ENCODE data around the gene SLC25A13.

SLC25A13 gene

GRCh38 chr7:96211954-96212353 lies 109.9 kb downstream of the SLC25A13 start:
- in situ Hi-C loops (cut with HindIII; ENCODE audit: low sequenced_read_pairs), result no loop called here

- in situ Hi-C loops (cut with HindIII; ENCODE audit: low sequenced_read_pairs), result no loop called here
These were observed 116.2 kb downstream of the SLC25A13 start for GRCh38 chr7:96205665-96206064.

- in situ Hi-C loops (cut with HindIII; ENCODE audit: low sequenced_read_pairs), result no loop called here
These were observed 117.3 kb downstream of the SLC25A13 start for GRCh38 chr7:96204601-96205000.

GRCh38 chr7:96203786-96204185 lies 118.1 kb downstream of the SLC25A13 start:
- in situ Hi-C loops (cut with HindIII; ENCODE audit: low sequenced_read_pairs), result no loop called here

GRCh38 chr7:96202102-96202501 lies 119.8 kb downstream of the SLC25A13 start:
- in situ Hi-C loops (cut with HindIII; ENCODE audit: low sequenced_read_pairs), result no loop called here

GRCh38 chr7:96200740-96201139 lies 121.2 kb downstream of the SLC25A13 start:
- in situ Hi-C loops (cut with HindIII; ENCODE audit: low sequenced_read_pairs), result no loop called here

- in situ Hi-C loops (cut with HindIII; ENCODE audit: low sequenced_read_pairs), result no loop called here
These were observed 122.5 kb downstream of the SLC25A13 start for GRCh38 chr7:96199421-96199820.

GRCh38 chr7:96198047-96198636 lies 123.8 kb downstream of the SLC25A13 start:
- in situ Hi-C loops (cut with HindIII; ENCODE audit: low sequenced_read_pairs), result no loop called here

- in situ Hi-C loops (cut with HindIII; ENCODE audit: low sequenced_read_pairs), result no loop called here
These were observed 125.2 kb downstream of the SLC25A13 start for GRCh38 chr7:96196676-96197075.

- in situ Hi-C loops (cut with HindIII; ENCODE audit: low sequenced_read_pairs), result no loop called here
These were observed 132.6 kb downstream of the SLC25A13 start for GRCh38 chr7:96189129-96189820.

- in situ Hi-C loops (cut with HindIII; ENCODE audit: low sequenced_read_pairs), result no loop called here
These were observed 133.3 kb downstream of the SLC25A13 start for GRCh38 chr7:96188591-96188991.

- in situ Hi-C loops (cut with HindIII; ENCODE audit: low sequenced_read_pairs), result no loop called here
These were observed 133.7 kb downstream of the SLC25A13 start for GRCh38 chr7:96188174-96188581.

- in situ Hi-C loops (cut with HindIII; ENCODE audit: low sequenced_read_pairs), result no loop called here
These were observed 134.2 kb downstream of the SLC25A13 start for GRCh38 chr7:96187735-96188134.

GRCh38 chr7:96184783-96185182 lies 137.1 kb downstream of the SLC25A13 start:
- in situ Hi-C loops (cut with HindIII; ENCODE audit: low sequenced_read_pairs), result no loop called here

- in situ Hi-C loops (cut with HindIII; ENCODE audit: low sequenced_read_pairs), result no loop called here
These were observed 138.7 kb downstream of the SLC25A13 start for GRCh38 chr7:96183163-96183670.

GRCh38 chr7:96182424-96183158 lies 139.3 kb downstream of the SLC25A13 start:
- in situ Hi-C loops (cut with HindIII; ENCODE audit: low sequenced_read_pairs), result no loop called here

GRCh38 chr7:96181174-96181573 lies 140.7 kb downstream of the SLC25A13 start:
- in situ Hi-C loops (cut with HindIII; ENCODE audit: low sequenced_read_pairs), result no loop called here

GRCh38 chr7:96179837-96180236 lies 142.1 kb downstream of the SLC25A13 start:
- in situ Hi-C loops (cut with HindIII; ENCODE audit: low sequenced_read_pairs), result no loop called here

GRCh38 chr7:96179341-96179740 lies 142.6 kb downstream of the SLC25A13 start:
- in situ Hi-C loops (cut with HindIII; ENCODE audit: low sequenced_read_pairs), result no loop called here

- in situ Hi-C loops (cut with HindIII; ENCODE audit: low sequenced_read_pairs), result no loop called here
These were observed 143.3 kb downstream of the SLC25A13 start for GRCh38 chr7:96178581-96178980.

- in situ Hi-C loops (cut with HindIII; ENCODE audit: low sequenced_read_pairs), result no loop called here
These were observed 144.5 kb downstream of the SLC25A13 start for GRCh38 chr7:96177353-96177752.

GRCh38 chr7:96174812-96175211 lies 147.1 kb downstream of the SLC25A13 start:
- in situ Hi-C loops (cut with HindIII; ENCODE audit: low sequenced_read_pairs), result no loop called here
